Neural cell (in vitro differentiated cells): ENCODE results near the gene ANKS1B. TPM values are rescaled to one million over a fixed set of nuclear protein-coding genes. Genes with fewer than 3 reads are reported as not detected.

Experiments used
- H2AFZ ChIP-seq: fragments of 200-600, 300-800 bp; sonication (generic), shearing (Covaris generic); 2 replicates; pipeline ENCODE4 v1.6.0; 2014; ENCODE audit warnings: low read depth, mild to moderate bottlenecking, antibody characterized with exemption, low read length, moderate library complexity
- H3F3A ChIP-seq: fragments of 200-600 bp; shearing (Covaris generic); 2 replicates; pipeline ENCODE4 v1.6.1; 2016; ENCODE audit warnings: mild to moderate bottlenecking, moderate library complexity, mixed read lengths, antibody characterized with exemption, low read length; ENCODE audit not compliant: insufficient read depth, poor library complexity, severe bottlenecking
- H3K27ac ChIP-seq: fragments of 200-600, 300-800 bp; sonication (generic), shearing (Covaris generic); 2 replicates; pipeline ENCODE4 v1.5.1; 2014; ENCODE audit warnings: mild to moderate bottlenecking, low read length, moderate library complexity
- H3K27me3 ChIP-seq: fragments of 300-800, 200-600 bp; sonication (generic), shearing (Covaris generic); 2 replicates; pipeline ENCODE4 v1.6.0; 2014; ENCODE audit warnings: mild to moderate bottlenecking, low read depth, low read length, moderate library complexity; ENCODE audit not compliant: insufficient read depth
- H3K36me3 ChIP-seq: fragments of 300-800, 200-600 bp; sonication (generic), shearing (Covaris generic); 2 replicates; pipeline ENCODE4 v1.5.1; 2014; ENCODE audit warnings: mild to moderate bottlenecking, antibody characterized with exemption, low read length, moderate library complexity; ENCODE audit not compliant: insufficient read depth
- H3K4me2 ChIP-seq: fragments of 300-800, 200-600 bp; sonication (generic), shearing (Covaris generic); 2 replicates; pipeline ENCODE4 v1.6.0; 2014; ENCODE audit warnings: mild to moderate bottlenecking, low read length
- H3K4me3 ChIP-seq: fragments of 300-800, 200-600 bp; sonication (generic), shearing (Covaris generic); 2 replicates; pipeline ENCODE4 v1.5.1; 2014; ENCODE audit warnings: mild to moderate bottlenecking, low read length, moderate library complexity
- H3K79me2 ChIP-seq: fragments of 200-600 bp; shearing (Covaris generic); replicated peaks from 2 replicates; pipeline ENCODE4 v1.6.0; 2014; ENCODE audit warnings: mild to moderate bottlenecking, low read length, moderate library complexity; ENCODE audit not compliant: insufficient read depth
- H3K9ac ChIP-seq: fragments of 300-800, 200-600 bp; sonication (generic), shearing (Covaris generic); 2 replicates; pipeline ENCODE4 v1.6.1; 2016; ENCODE audit warnings: mild to moderate bottlenecking, low read length, mixed read lengths
- H3K9me2 ChIP-seq: fragments of 200-600 bp; shearing (Covaris generic); 2 replicates; pipeline ENCODE4 v1.6.1; 2016; ENCODE audit warnings: mild to moderate bottlenecking, low read length, mixed read lengths; ENCODE audit not compliant: insufficient read depth
- H3K9me3 ChIP-seq: fragments of 200-600, 300-800 bp; sonication (generic), shearing (Covaris generic); 2 replicates; pipeline ENCODE4 v1.6.1; 2016; ENCODE audit warnings: mild to moderate bottlenecking, mixed run types, low read length, moderate library complexity, mixed read lengths
- H4K20me1 ChIP-seq: fragments of 200-600 bp; shearing (Covaris generic); 2 replicates; pipeline ENCODE4 v1.6.1; 2016; ENCODE audit warnings: mild to moderate bottlenecking, mixed run types; ENCODE audit not compliant: insufficient read depth
- CTCF ChIP-seq: fragments of 450-650 bp; IDR thresholded peaks from 2 replicates; pipeline ENCODE4 v1.5.1; 2014; ENCODE audit warnings: antibody characterized with exemption, mild to moderate bottlenecking, moderate library complexity; ENCODE audit not compliant: poor library complexity, severe bottlenecking
- EP300 ChIP-seq: fragments of 450-650 bp; conservative IDR thresholded peaks from 2 replicates; pipeline ENCODE4 v1.6.1; 2014; ENCODE audit warnings: antibody characterized with exemption, mild to moderate bottlenecking, moderate library complexity; ENCODE audit not compliant: poor library complexity, severe bottlenecking
- EZH2 ChIP-seq: fragments of 200-600, 300-800 bp; shearing (Covaris generic), sonication (generic); IDR thresholded peaks from 2 replicates; pipeline ENCODE4 v1.6.1; 2014; ENCODE audit warnings: antibody characterized with exemption, low read length, borderline replicate concordance, mild to moderate bottlenecking; ENCODE audit not compliant: insufficient read depth, poor library complexity, severe bottlenecking
- MXI1 ChIP-seq: fragments of 450-650 bp; conservative IDR thresholded peaks from 2 replicates; pipeline ENCODE4 v1.6.1; 2014; ENCODE audit warnings: antibody characterized with exemption, mild to moderate bottlenecking; ENCODE audit not compliant: poor library complexity, severe bottlenecking
- POLR2AphosphoS5 ChIP-seq: IDR thresholded peaks from 2 replicates; pipeline ENCODE4 v1.6.1; 2012
- RAD21 ChIP-seq: fragments of 450-650 bp; conservative IDR thresholded peaks from 2 replicates; pipeline ENCODE4 v1.6.1; 2014; ENCODE audit warnings: antibody characterized with exemption, mild to moderate bottlenecking, moderate library complexity
- REST ChIP-seq: IDR thresholded peaks from 2 replicates; pipeline ENCODE4 v1.6.1; 2012; ENCODE audit warnings: borderline replicate concordance
- SMC3 ChIP-seq: fragments of 450-650 bp; conservative IDR thresholded peaks from 2 replicates; pipeline ENCODE4 v1.6.1; 2014; ENCODE audit warnings: antibody characterized with exemption, mild to moderate bottlenecking, moderate library complexity; ENCODE audit not compliant: poor library complexity
- TAF1 ChIP-seq: IDR thresholded peaks from 2 replicates; pipeline ENCODE4 v1.6.1; 2012; ENCODE audit warnings: low read depth
- polyA plus RNA-seq: library from polyadenylated mRNA; depleted of rRNA; stranded (reverse); fragments of >200 nt; gene quantifications from 2 replicates; pipeline ENCODE4 v1.2.3, GENCODE V29; 2014

ANKS1B gene
- polyA plus RNA-seq, 1 donor from 2014 or later, result 65.6 TPM

- TF ChIP-seq EP300, result no peak
- TF ChIP-seq TAF1, result no peak
- TF ChIP-seq POLR2AphosphoS5, result no peak
- no peak for TF ChIP-seq MXI1
These were observed 174.8 kb downstream of the ANKS1B start (continued) for GRCh38 chr12:99809909-99810308.

GRCh38 chr12:99806304-99806703 is 178.4 kb downstream of the ANKS1B start:
- Histone ChIP-seq H3K9me3 (no peaks in the 10 kb centered on the region), H4K20me1 (no peaks in the 10 kb centered on the region), H3K9me2 (no peaks in the 10 kb centered on the region), H3K4me2 (no peak overlapping the region), H3K27me3 (no peaks in the 10 kb centered on the region), H3K27ac (no peak overlapping the region), H2AFZ (no peak overlapping the region), H3K36me3 (no peaks in the 10 kb centered on the region), H3K9ac (no peak overlapping the region), H3K79me2 (no peaks in the 10 kb centered on the region), H3K4me3 (no peak overlapping the region), H3F3A (no peaks in the 10 kb centered on the region)
- TF ChIP-seq MXI1 (no peak), CTCF (no peak), RAD21 (no peak), EZH2 (no peak), REST (no peak), SMC3 (no peak), TAF1 (no peak)

GRCh38 chr12:99804715-99805114 is 180.0 kb downstream of the ANKS1B start:
- Histone ChIP-seq H4K20me1 (no peaks in the 10 kb centered on the region), H3K9me3 (no peaks in the 10 kb centered on the region), H3K27me3 (no peaks in the 10 kb centered on the region), H3K36me3 (no peaks in the 10 kb centered on the region), H3K79me2 (no peaks in the 10 kb centered on the region), H3F3A (no peaks in the 10 kb centered on the region), H3K4me3 (no peak overlapping the region), H3K4me2 (no peak overlapping the region), H3K9me2 (no peaks in the 10 kb centered on the region), H3K27ac (no peak overlapping the region), H3K9ac (no peak overlapping the region), H2AFZ (no peak overlapping the region)
- TF ChIP-seq EZH2 (no peak), RAD21 (no peak), CTCF (no peak), REST (no peak), TAF1 (no peak), SMC3 (no peak), MXI1 (no peak), EP300 (no peak), POLR2AphosphoS5 (no peak)
